T-cell (primary cell): ENCODE results near the gene EXOC4. TPM values are rescaled to one million over a fixed set of nuclear protein-coding genes. Genes with fewer than 3 reads are reported as not detected.

ENCODE experiments used
- ATAC-seq, 4 experiments: fragments of 200-7000 bp in 3 of 4; fragments of 150-1000 bp in 1 of 4; cut with Tn5 transposase; replicated peaks in 1 of 4; 1 replicate in 3 of 4; 2 replicates in 1 of 4; pipeline ENCODE4 v1.10.0; 2021; ENCODE audit warnings: moderate library complexity in 3 of 4, mild to moderate bottlenecking in 2 of 4, moderate number of reproducible peaks in 1 of 4
- CTCF ChIA-PET, 2 donors: fragments of 300-600 bp; sonication (Branson Sonifier 250); formaldehyde crosslinking; loops; one replicate each; lab custom pipeline; 2022; ENCODE audit warnings: antibody characterized with exemption in 2 of 2; lab: Charles Lee
- POLR2A ChIA-PET, 2 donors: fragments of 300-600 bp; sonication (Branson Sonifier 250); formaldehyde crosslinking; loops; one replicate each; lab custom pipeline; 2022; ENCODE audit warnings: antibody characterized with exemption in 2 of 2; lab: Charles Lee
- DNase-seq, 35 experiments: peaks; one replicate each; pipeline versions ENCODE4 v3.0.0 to v3.0.0-alpha.2; 2013 to 2023
- H3K27ac ChIP-seq: one replicate; pipeline ENCODE4 v1.5.1; 2013; ENCODE audit warnings: low read length
- H3K27me3 ChIP-seq, 2 experiments: replicated peaks in 1 of 2; 1 replicate in 1 of 2; 2 replicates in 1 of 2; pipeline versions ENCODE4 v1.6.1 to v1.7.0; 2013; ENCODE audit warnings: low read length in 1 of 2, mixed read lengths in 1 of 2; ENCODE audit not compliant: control insufficient read depth in 2 of 2, insufficient read depth in 2 of 2; ENCODE audit errors: extremely low read depth in 1 of 2
- H3K36me3 ChIP-seq, 2 donors: 1 replicate in 1 of 2; 2 replicates in 1 of 2; pipeline versions ENCODE4 v1.6.1 to v1.7.0; 2013; ENCODE audit warnings: low read length in 1 of 2; ENCODE audit not compliant: control insufficient read depth in 2 of 2, insufficient read depth in 1 of 2; ENCODE audit errors: extremely low read depth in 1 of 2
- H3K4me1 ChIP-seq, 2 experiments: 1 replicate in 1 of 2; 2 replicates in 1 of 2; pipeline versions ENCODE4 v1.6.1 to v1.7.0; 2013; ENCODE audit warnings: low read length in 2 of 2, mixed read lengths in 1 of 2; ENCODE audit not compliant: insufficient read depth in 2 of 2, control insufficient read depth in 1 of 2; ENCODE audit errors: extremely low read depth in 1 of 2
- H3K4me3 ChIP-seq, 2 donors: 1 replicate in 1 of 2; 2 replicates in 1 of 2; pipeline versions ENCODE4 v1.5.1 to v1.7.0; 2013; ENCODE audit warnings: mild to moderate bottlenecking in 2 of 2, low read length in 1 of 2, moderate library complexity in 1 of 2; ENCODE audit not compliant: control insufficient read depth in 1 of 2; ENCODE audit errors: extremely low read depth in 1 of 2
- H3K9me3 ChIP-seq: 2 replicates; pipeline ENCODE4 v1.7.0; 2013
- H3K27ac Mint-ChIP-seq, 2 donors: one replicate each; pipeline ENCODE4 v1.8.0; 2020 to 2021; ENCODE audit warnings: mild to moderate bottlenecking in 2 of 2, mixed read lengths in 2 of 2
- H3K27me3 Mint-ChIP-seq, 2 donors: one replicate each; pipeline ENCODE4 v1.8.0; 2021 to 2022; ENCODE audit warnings: mixed read lengths in 2 of 2
- H3K36me3 Mint-ChIP-seq: one replicate; pipeline ENCODE4 v1.8.0; 2021; ENCODE audit warnings: mixed read lengths
- H3K4me1 Mint-ChIP-seq, 3 donors: one replicate each; pipeline ENCODE4 v1.8.0; 2020 to 2022; ENCODE audit warnings: mixed read lengths in 3 of 3, mild to moderate bottlenecking in 1 of 3
- H3K4me3 Mint-ChIP-seq, 3 donors: one replicate each; pipeline ENCODE4 v1.8.0; 2020 to 2022; ENCODE audit warnings: mild to moderate bottlenecking in 3 of 3, mixed read lengths in 3 of 3, moderate library complexity in 3 of 3
- H3K9me3 Mint-ChIP-seq, 3 donors: one replicate each; pipeline ENCODE4 v1.8.0; 2020 to 2022; ENCODE audit warnings: mixed read lengths in 3 of 3
- WGBS: methylation state at CpG from one replicate; pipeline ENCODE4 v1.1.5; 2013; ENCODE audit warnings: missing lambda C conversion rate; ENCODE audit not compliant: insufficient coverage; 5-methylcytosine and 5-hydroxymethylcytosine counted together
- total RNA-seq, 35 experiments: library from RNA in 6 of 35; stranded (reverse) in 6 of 35; fragments of 120-200 nt in 1 of 35; gene quantifications; one replicate each; pipeline versions ENCODE4 v1.2.1 to v1.2.4 and lab custom pipeline; 2013 to 2026

EXOC4 gene
- total RNA-seq, 5 donors from 2014 or later (not counting 1 experiment from before 2014, with no cell fraction given) = 58.2 to 108 (median 64.8) TPM

- Mint-ChIP-seq H3K9me3 (no peaks in the 10 kb centered on the region), H3K4me1 (no peaks in the 10 kb centered on the region), H3K36me3 (peaks cover 2% of the 10 kb centered on the region), H3K27me3 (no peaks in the 10 kb centered on the region), H3K4me3 (no peak overlapping the region), H3K27ac (no peak overlapping the region)
- ChIA-PET CTCF (no interaction called here), POLR2A (interaction anchor here in 1 of 2 donors (0.6 kb wide), 1 partner anchor 257 kb away, joined by 4 read pairs; no protein-coding TSS in a partner anchor)
- Histone ChIP-seq H3K27me3 (no peaks in the 10 kb centered on the region), H3K4me1 (no peaks in the 10 kb centered on the region), H3K27ac (no peak overlapping the region), H3K4me3 (no peak overlapping the region), H3K9me3 (no peaks in the 10 kb centered on the region), H3K36me3 (no peaks in the 10 kb centered on the region)
- no peak for DNase-seq
- WGBS = 100% methylated on average over 1 of the region's 7 CpGs
- no peak for ATAC-seq
Observed at GRCh38 chr7:133807624-133808492, 555.0 kb downstream of the EXOC4 start.

- Histone ChIP-seq H3K27me3 (no peaks in the 10 kb centered on the region), H3K4me1 (no peaks in the 10 kb centered on the region), H3K9me3 (no peaks in the 10 kb centered on the region), H3K4me3 (no peak overlapping the region), H3K36me3 (no peaks in the 10 kb centered on the region), H3K27ac (no peak overlapping the region)
- no peaks in the 10 kb centered on the region for H3K9me3 Mint-ChIP-seq
- POLR2A ChIA-PET = no interaction called here
- no peak overlapping the region for H3K27ac Mint-ChIP-seq
- no peaks in the 10 kb centered on the region for H3K4me1 Mint-ChIP-seq
- H3K4me3 Mint-ChIP-seq = no peak overlapping the region
- CTCF ChIA-PET = no interaction called here
- no CpG with 5 or more reads among the region's 2 CpGs for WGBS
- H3K36me3 Mint-ChIP-seq = peaks cover 3% of the 10 kb centered on the region
- ATAC-seq (no peak), DNase-seq (no peak)
- H3K27me3 Mint-ChIP-seq = no peaks in the 10 kb centered on the region
Observed at GRCh38 chr7:133808493-133808866, 555.6 kb downstream of the EXOC4 start.

GRCh38 chr7:133812877-133813276 lies 560.0 kb downstream of the EXOC4 start:
- ChIA-PET CTCF (no interaction called here), POLR2A (no interaction called here)
- peaks cover 22% of the 10 kb centered on the region for H3K36me3 Mint-ChIP-seq
- H3K9me3 Mint-ChIP-seq = no peaks in the 10 kb centered on the region
- H3K4me1 Mint-ChIP-seq = no peaks in the 10 kb centered on the region
- no peak overlapping the region for H3K4me3 Mint-ChIP-seq
- no peaks in the 10 kb centered on the region for H3K9me3 ChIP-seq
- no peak overlapping the region for H3K4me3 ChIP-seq
- no peak overlapping the region for H3K27ac ChIP-seq
- no peaks in the 10 kb centered on the region for H3K4me1 ChIP-seq
- H3K27ac Mint-ChIP-seq = no peak overlapping the region
- no peak for DNase-seq
- ATAC-seq = no peak
- no peaks in the 10 kb centered on the region for H3K27me3 ChIP-seq
- 100% methylated on average over 3 of the region's 6 CpGs for WGBS
- peaks cover 0 to 4% of the 10 kb centered on the region in 2 donors for H3K36me3 ChIP-seq
- no peaks in the 10 kb centered on the region for H3K27me3 Mint-ChIP-seq

GRCh38 chr7:133815611-133816210 lies 562.8 kb downstream of the EXOC4 start:
- peaks cover 46% of the 10 kb centered on the region for H3K36me3 Mint-ChIP-seq
- Histone ChIP-seq H3K4me1 (no peaks in the 10 kb centered on the region), H3K9me3 (no peaks in the 10 kb centered on the region), H3K4me3 (no peak overlapping the region), H3K27me3 (no peaks in the 10 kb centered on the region), H3K27ac (no peak overlapping the region), H3K36me3 (peaks cover 0 to 11% of the 10 kb centered on the region in 2 donors)
- no peak for DNase-seq
- ATAC-seq = no peak
- no peaks in the 10 kb centered on the region for H3K9me3 Mint-ChIP-seq
- no peaks in the 10 kb centered on the region for H3K4me1 Mint-ChIP-seq
- no peak overlapping the region for H3K27ac Mint-ChIP-seq
- POLR2A ChIA-PET = interaction anchor here (0.5 to 0.7 kb wide), 2 partner anchors 356 to 1978 kb away, joined by 3 to 4 read pairs; no protein-coding TSS in a partner anchor
- CTCF ChIA-PET = interaction anchor here in 1 of 2 donors (0.6 kb wide), 1 partner anchor 28 kb away, joined by 3 read pairs; no protein-coding TSS in a partner anchor
- H3K27me3 Mint-ChIP-seq = no peaks in the 10 kb centered on the region
- no peak overlapping the region for H3K4me3 Mint-ChIP-seq
- no CpG with 5 or more reads among the region's 3 CpGs for WGBS

- no peaks in the 10 kb centered on the region for H3K9me3 Mint-ChIP-seq
- no peaks in the 10 kb centered on the region for H3K9me3 ChIP-seq
- WGBS = no CpG with 5 or more reads among the region's 3 CpGs
- peaks cover 3 to 13% (median 8%) of the 10 kb centered on the region in 3 donors for H3K4me1 Mint-ChIP-seq
- no peak overlapping the region for H3K27ac ChIP-seq
- POLR2A ChIA-PET = interaction anchor here in 1 of 2 donors (0.7 kb wide), 1 partner anchor 40 kb away, joined by 12 read pairs; no protein-coding TSS in a partner anchor
- CTCF ChIA-PET = interaction anchor here (0.6 to 0.7 kb wide), 3 partner anchors 9 to 329 kb away, joined by 3 to 10 read pairs (median 3); no protein-coding TSS in a partner anchor
- H3K4me3 Mint-ChIP-seq = no peak overlapping the region
- no peaks in the 10 kb centered on the region for H3K27me3 ChIP-seq
- DNase-seq (no peak), ATAC-seq (no peak)
- no peak overlapping the region for H3K27ac Mint-ChIP-seq
- H3K4me3 ChIP-seq = no peak overlapping the region
- H3K36me3 ChIP-seq = peaks cover 0 to 11% of the 10 kb centered on the region in 2 donors
- no peaks in the 10 kb centered on the region for H3K4me1 ChIP-seq
- H3K27me3 Mint-ChIP-seq = no peaks in the 10 kb centered on the region
- H3K36me3 Mint-ChIP-seq = peaks cover 72% of the 10 kb centered on the region
Observed at GRCh38 chr7:133819695-133820094, 566.8 kb downstream of the EXOC4 start.

GRCh38 chr7:133820584-133820983 lies 567.7 kb downstream of the EXOC4 start:
- peaks cover 77% of the 10 kb centered on the region for H3K36me3 Mint-ChIP-seq
- no peak for ATAC-seq
- no peaks in the 10 kb centered on the region for H3K9me3 ChIP-seq
- no peak for DNase-seq
- H3K9me3 Mint-ChIP-seq = no peaks in the 10 kb centered on the region
- no peaks in the 10 kb centered on the region for H3K4me1 ChIP-seq
- no peaks in the 10 kb centered on the region for H3K27me3 ChIP-seq
- CTCF ChIA-PET = no interaction called here
- 100% methylated on average over 3 of the region's 4 CpGs for WGBS
- H3K36me3 ChIP-seq = peaks cover 0 to 11% of the 10 kb centered on the region in 2 donors
- H3K27ac Mint-ChIP-seq = no peak overlapping the region
- H3K4me3 ChIP-seq = no peak overlapping the region
- POLR2A ChIA-PET = no interaction called here
- peaks cover 3 to 16% (median 8%) of the 10 kb centered on the region in 3 donors for H3K4me1 Mint-ChIP-seq
- H3K27me3 Mint-ChIP-seq = no peaks in the 10 kb centered on the region
- no peak overlapping the region for H3K27ac ChIP-seq
- no peak overlapping the region for H3K4me3 Mint-ChIP-seq
